Suprapubic skin (tissue), 4 donors: Measurements from ENCODE around the gene GADL1. TPM values are rescaled to one million over a fixed set of nuclear protein-coding genes. Genes with fewer than 3 reads are reported as not detected.
A peak's percentile ranks its signal among the peaks of the same experiment; 100 is the strongest.

Source experiments
- DNase-seq, 2 donors: peaks; one replicate each; pipeline ENCODE4 v3.0.0-alpha.2; 2019; ENCODE audit warnings: low spot score in 2 of 2
- H3K27ac ChIP-seq: fragments of 200-600 bp; sonication (generic); one replicate; pipeline ENCODE4 v1.5.1; 2019
- H3K27me3 ChIP-seq: fragments of 200-600 bp; sonication (generic); one replicate; pipeline ENCODE4 v1.5.1; 2019
- H3K36me3 ChIP-seq: fragments of 200-600 bp; sonication (generic); one replicate; pipeline ENCODE4 v1.5.1; 2019
- H3K4me1 ChIP-seq: fragments of 200-600 bp; sonication (generic); one replicate; pipeline ENCODE4 v1.5.1; 2019
- H3K4me3 ChIP-seq: fragments of 200-600 bp; sonication (generic); one replicate; pipeline ENCODE4 v1.5.1; 2019; ENCODE audit warnings: mild to moderate bottlenecking
- H3K9me3 ChIP-seq: fragments of 200-600 bp; sonication (generic); one replicate; pipeline ENCODE4 v1.5.1; 2019
- EP300 ChIP-seq: sonication (generic); formaldehyde crosslinking; IDR thresholded peaks from one replicate; pipeline ENCODE4 v1.6.1; 2017; ENCODE audit warnings: antibody characterized with exemption
- POLR2A ChIP-seq, 2 donors: fragments of 450-650 bp; IDR thresholded peaks; one replicate each; pipeline ENCODE4 v1.6.1; 2017; ENCODE audit warnings: antibody characterized with exemption in 2 of 2, mild to moderate bottlenecking in 2 of 2, moderate library complexity in 2 of 2
- POLR2AphosphoS5 ChIP-seq, 3 donors: sonication (generic); formaldehyde crosslinking; IDR thresholded peaks; one replicate each; pipeline ENCODE4 v1.6.1; 2017; ENCODE audit warnings: antibody characterized with exemption in 3 of 3
- WGBS: methylation state at CpG from one replicate; pipeline ENCODE4 v1.1.5; 2018; 5-methylcytosine and 5-hydroxymethylcytosine counted together
- total RNA-seq, 4 donors: library from RNA; depleted of rRNA; stranded (reverse); fragments of >200 nt; gene quantifications; one replicate each; pipeline ENCODE4 v1.1.0, GENCODE V29; 2016
- TF ChIP-seq, protein P1 (sequence below), 2 donors: fragments of 200-600 bp in 1 of 2; fragments of 450-650 bp in 1 of 2; sonication (generic) in 1 of 2; IDR thresholded peaks; one replicate each; pipeline ENCODE4 v1.5.1; 2016 to 2019; ENCODE audit warnings: antibody characterized with exemption in 2 of 2, mild to moderate bottlenecking in 1 of 2, moderate library complexity in 1 of 2

GADL1 gene
- total RNA-seq, 4 donors from 2014 or later, result not detected

DNA sequence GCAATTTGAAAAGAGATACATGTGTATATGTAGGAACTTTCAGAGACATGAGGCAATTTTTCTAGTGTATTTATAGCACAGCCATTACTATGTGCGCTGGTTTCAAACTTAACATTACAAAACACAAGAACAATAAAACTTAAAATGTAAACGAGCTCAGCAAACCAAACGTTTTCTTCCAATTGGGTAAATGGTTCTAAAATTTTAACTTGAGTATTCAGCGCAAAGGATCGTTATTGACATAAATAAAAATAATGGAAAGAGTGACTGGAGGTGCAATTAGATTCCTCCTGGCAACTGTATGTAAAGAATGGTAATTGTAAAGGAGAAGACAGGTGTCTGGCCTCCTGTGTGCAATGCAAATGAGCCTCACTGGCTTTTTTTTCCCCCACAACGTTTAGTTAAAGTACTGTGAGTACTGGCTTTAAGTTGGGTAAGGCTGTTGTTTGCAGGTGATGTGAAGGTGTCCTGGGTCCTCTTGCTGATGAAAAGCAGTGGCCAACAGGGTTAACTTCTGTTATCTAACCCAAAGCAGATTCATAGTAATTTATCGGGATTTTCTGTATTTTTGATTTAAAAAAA, 14.1 kb upstream of the GADL1 start:
- 63% methylated on average over 7 of the region's 7 CpGs for WGBS
- Histone ChIP-seq H3K27ac (no peak overlapping the region), H3K27me3 (no peaks in the 10 kb centered on the region), H3K9me3 (no peaks in the 10 kb centered on the region), H3K36me3 (no peaks in the 10 kb centered on the region), H3K4me1 (no peaks in the 10 kb centered on the region), H3K4me3 (no peak overlapping the region)
- no peak for DNase-seq
- TF ChIP-seq POLR2AphosphoS5 (IDR thresholded peaks at IDR 0.05) (no peak), EP300 (no peak), POLR2A (IDR thresholded peaks at IDR 0.05) (no peak)
- TF ChIP-seq, protein P1, sequence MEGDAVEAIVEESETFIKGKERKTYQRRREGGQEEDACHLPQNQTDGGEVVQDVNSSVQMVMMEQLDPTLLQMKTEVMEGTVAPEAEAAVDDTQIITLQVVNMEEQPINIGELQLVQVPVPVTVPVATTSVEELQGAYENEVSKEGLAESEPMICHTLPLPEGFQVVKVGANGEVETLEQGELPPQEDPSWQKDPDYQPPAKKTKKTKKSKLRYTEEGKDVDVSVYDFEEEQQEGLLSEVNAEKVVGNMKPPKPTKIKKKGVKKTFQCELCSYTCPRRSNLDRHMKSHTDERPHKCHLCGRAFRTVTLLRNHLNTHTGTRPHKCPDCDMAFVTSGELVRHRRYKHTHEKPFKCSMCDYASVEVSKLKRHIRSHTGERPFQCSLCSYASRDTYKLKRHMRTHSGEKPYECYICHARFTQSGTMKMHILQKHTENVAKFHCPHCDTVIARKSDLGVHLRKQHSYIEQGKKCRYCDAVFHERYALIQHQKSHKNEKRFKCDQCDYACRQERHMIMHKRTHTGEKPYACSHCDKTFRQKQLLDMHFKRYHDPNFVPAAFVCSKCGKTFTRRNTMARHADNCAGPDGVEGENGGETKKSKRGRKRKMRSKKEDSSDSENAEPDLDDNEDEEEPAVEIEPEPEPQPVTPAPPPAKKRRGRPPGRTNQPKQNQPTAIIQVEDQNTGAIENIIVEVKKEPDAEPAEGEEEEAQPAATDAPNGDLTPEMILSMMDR (IDR thresholded peaks at IDR 0.05), result no peak

DNA sequence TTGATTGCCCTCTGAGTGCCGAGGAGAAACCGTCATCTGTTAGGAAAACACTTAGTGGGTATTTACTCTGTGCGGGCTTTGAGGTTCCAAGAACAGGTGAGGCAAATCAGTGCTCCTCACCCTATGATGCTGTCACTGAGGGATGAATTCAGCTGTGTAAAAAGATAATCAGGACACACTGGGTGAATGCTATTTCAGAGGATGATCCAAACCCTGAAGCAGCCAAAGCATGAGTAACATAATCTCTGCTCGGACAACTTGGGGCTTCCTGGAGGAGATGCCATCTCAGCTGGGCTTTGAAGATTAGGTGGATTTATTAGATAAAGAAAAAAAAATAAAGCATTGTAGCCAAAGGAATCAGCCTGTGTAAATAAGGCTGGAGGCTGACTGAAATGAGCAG, 10.5 kb upstream of the GADL1 start:
- Histone ChIP-seq H3K27me3 (no peaks in the 10 kb centered on the region), H3K4me1 (no peaks in the 10 kb centered on the region), H3K36me3 (no peaks in the 10 kb centered on the region), H3K27ac (no peak overlapping the region), H3K4me3 (no peak overlapping the region), H3K9me3 (no peaks in the 10 kb centered on the region)
- TF ChIP-seq POLR2A (IDR thresholded peaks at IDR 0.05) (no peak), EP300 (no peak)
- 83% methylated on average over 4 of the region's 4 CpGs for WGBS
- DNase-seq, result no peak

GRCh38 chr3:30895329-30895728, 868 bp upstream of the GADL1 start:
- Histone ChIP-seq H3K27ac (no peak overlapping the region), H3K4me3 (no peak overlapping the region), H3K27me3 (peaks cover 26% of the 10 kb centered on the region), H3K9me3 (no peaks in the 10 kb centered on the region), H3K4me1 (no peaks in the 10 kb centered on the region), H3K36me3 (no peaks in the 10 kb centered on the region)
- TF ChIP-seq POLR2A (IDR thresholded peaks at IDR 0.05) (no peak), EP300 (no peak), POLR2AphosphoS5 (IDR thresholded peaks at IDR 0.05) (no peak)
- TF ChIP-seq, protein P1 (IDR thresholded peaks at IDR 0.05), result no peak
- 73% methylated on average over 5 of the region's 5 CpGs for WGBS
- DNase-seq, result no peak

- peak overlapping the region; percentile 53 for H3K4me3 ChIP-seq
- H3K36me3 ChIP-seq, result no peaks in the 10 kb centered on the region
- H3K27ac ChIP-seq, result no peak overlapping the region
- H3K27me3 ChIP-seq, result peaks cover 26% of the 10 kb centered on the region
- H3K4me1 ChIP-seq, result no peaks in the 10 kb centered on the region
- H3K9me3 ChIP-seq, result no peaks in the 10 kb centered on the region
- no peak for DNase-seq
- 48% methylated on average over 8 of the region's 8 CpGs for WGBS
- TF ChIP-seq POLR2A (IDR thresholded peaks at IDR 0.05) (no peak), EP300 (no peak), POLR2AphosphoS5 (IDR thresholded peaks at IDR 0.05) (no peak)
- TF ChIP-seq, protein P1 (IDR thresholded peaks at IDR 0.05), result no peak
Measured at GRCh38 chr3:30893678-30894325, 659 bp downstream of the GADL1 start.

GRCh38 chr3:30890907-30891306, 3.6 kb downstream of the GADL1 start:
- Histone ChIP-seq H3K4me3 (no peak overlapping the region), H3K27ac (no peak overlapping the region), H3K9me3 (no peaks in the 10 kb centered on the region), H3K4me1 (no peaks in the 10 kb centered on the region), H3K36me3 (no peaks in the 10 kb centered on the region), H3K27me3 (peaks cover 26% of the 10 kb centered on the region)
- TF ChIP-seq POLR2A (IDR thresholded peaks at IDR 0.05) (no peak), EP300 (no peak), POLR2AphosphoS5 (IDR thresholded peaks at IDR 0.05) (no peak)
- TF ChIP-seq, protein P1 (IDR thresholded peaks at IDR 0.05), result no peak
- DNase-seq, result no peak
- 66% methylated on average over 1 of the region's 1 CpG for whole genome bisulfite sequencing
